ENCODE results near the gene VASH1. TPM values are rescaled to one million over a fixed set of nuclear protein-coding genes. Genes with fewer than 3 reads are reported as not detected.

The VASH1 gene
- total and polyA plus RNA-seq, 2 experiments from 2014 or later = 0.78 to 2.8 TPM

GRCh38 chr14:76767681-76768656 is 6.7 kb downstream of the VASH1 start (continued):
- no peak for TF ChIP-seq ZNF462 (CRISPR knock-in tag; IDR thresholded peaks at IDR 0.05)
- TF ChIP-seq POLR2AphosphoS5 (IDR thresholded peaks at IDR 0.05; ENCODE audit: low read depth) = no peak
- TF ChIP-seq NANOG (IDR thresholded peaks at IDR 0.05; ENCODE audit: borderline replicate concordance) = no peak
- no peak for TF ChIP-seq STAT1 (IDR thresholded peaks at IDR 0.05; ENCODE audit: unreplicated experiment)
- no peak for TF ChIP-seq EZH2phosphoT487 (IDR thresholded peaks at IDR 0.05; ENCODE audit: unreplicated experiment)
- no peak for TF ChIP-seq ZNF114 (CRISPR knock-in tag; IDR thresholded peaks at IDR 0.05)
- TF ChIP-seq CREB1 (CRISPR knock-in tag; IDR thresholded peaks at IDR 0.05; ENCODE audit: low read depth) = peak; percentile 73
- no peak for TF ChIP-seq ZNF331 (CRISPR knock-in tag; IDR thresholded peaks at IDR 0.05; ENCODE audit: low read depth)
- 0 out of 2 replicates have a peak, but pooled peaks have one; percentile 14 for TF ChIP-seq ETS1 (IDR thresholded peaks at IDR 0.05)
- TF ChIP-seq REST (IDR thresholded peaks at IDR 0.05; ENCODE audit: unreplicated experiment) = no peak
- no peak for TF ChIP-seq CTCF (conservative IDR thresholded peaks at IDR 0.05; ENCODE audit: low read depth in 2 of 2)
